ENCODE data around the gene RRP36. TPM values are rescaled to one million over a fixed set of nuclear protein-coding genes. Genes with fewer than 3 reads are reported as not detected.

RRP36 gene
- polyA plus RNA-seq, 3 donors, result 26.6 to 52.5 (median 43.3) TPM

DNA sequence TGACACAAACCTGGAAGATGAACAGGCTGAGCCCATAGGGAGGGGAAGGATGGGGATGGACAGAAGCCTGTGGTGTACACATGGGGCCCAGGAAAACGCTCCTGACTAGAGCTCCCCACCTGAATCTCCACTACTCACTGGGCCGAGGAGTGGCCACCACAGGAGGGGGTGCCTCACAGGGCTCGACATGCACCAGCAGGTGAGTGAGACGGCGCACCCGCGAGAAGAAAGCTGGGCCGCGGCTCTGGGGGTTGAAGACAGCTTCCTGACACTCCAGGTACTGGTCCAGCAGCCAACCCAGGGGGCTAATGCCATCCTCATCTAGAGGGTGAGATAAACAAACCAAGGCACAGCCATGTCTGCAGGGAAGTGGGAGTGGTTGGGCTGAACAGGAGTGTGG lies 21.9 kb downstream of the RRP36 start:
- TF ChIP-seq, protein P1, sequence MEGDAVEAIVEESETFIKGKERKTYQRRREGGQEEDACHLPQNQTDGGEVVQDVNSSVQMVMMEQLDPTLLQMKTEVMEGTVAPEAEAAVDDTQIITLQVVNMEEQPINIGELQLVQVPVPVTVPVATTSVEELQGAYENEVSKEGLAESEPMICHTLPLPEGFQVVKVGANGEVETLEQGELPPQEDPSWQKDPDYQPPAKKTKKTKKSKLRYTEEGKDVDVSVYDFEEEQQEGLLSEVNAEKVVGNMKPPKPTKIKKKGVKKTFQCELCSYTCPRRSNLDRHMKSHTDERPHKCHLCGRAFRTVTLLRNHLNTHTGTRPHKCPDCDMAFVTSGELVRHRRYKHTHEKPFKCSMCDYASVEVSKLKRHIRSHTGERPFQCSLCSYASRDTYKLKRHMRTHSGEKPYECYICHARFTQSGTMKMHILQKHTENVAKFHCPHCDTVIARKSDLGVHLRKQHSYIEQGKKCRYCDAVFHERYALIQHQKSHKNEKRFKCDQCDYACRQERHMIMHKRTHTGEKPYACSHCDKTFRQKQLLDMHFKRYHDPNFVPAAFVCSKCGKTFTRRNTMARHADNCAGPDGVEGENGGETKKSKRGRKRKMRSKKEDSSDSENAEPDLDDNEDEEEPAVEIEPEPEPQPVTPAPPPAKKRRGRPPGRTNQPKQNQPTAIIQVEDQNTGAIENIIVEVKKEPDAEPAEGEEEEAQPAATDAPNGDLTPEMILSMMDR (IDR thresholded peaks at IDR 0.05), result no peak
- Histone ChIP-seq H3K4me1 (ENCODE audit: control insufficient read depth in 1 of 2, insufficient read depth in 2 of 2, low read length in 2 of 2) (no peaks in the 10 kb centered on the region), H3K36me3 (replicated peaks in 1 of 2; ENCODE audit: control insufficient read depth in 1 of 2, insufficient read depth in 2 of 2, low read length in 2 of 2) (peaks cover 47 to 77% of the 10 kb centered on the region in 2 donors), H4K20me1 (ENCODE audit: insufficient read depth, low read length) (no peaks in the 10 kb centered on the region), H3K9ac (ENCODE audit: insufficient read depth, low read length, poor library complexity, severe bottlenecking) (no peak overlapping the region), H3K27me3 (ENCODE audit: control insufficient read depth in 2 of 2, insufficient read depth in 2 of 2, low read length in 2 of 2) (no peaks in the 10 kb centered on the region), H3K4me3 (replicated peaks in 1 of 3; ENCODE audit: low read depth in 2 of 3, low read length in 3 of 3) (no peak overlapping the region), H3K27ac (ENCODE audit: low read depth in 1 of 2, low read length in 2 of 2) (no peak overlapping the region), H2AFZ (ENCODE audit: insufficient read depth, low read depth, low read length, poor library complexity, severe bottlenecking) (no peak overlapping the region), H3K4me2 (replicated peaks; ENCODE audit: extremely low read depth, low read length, poor library complexity, severe bottlenecking) (no peak overlapping the region), H3K9me3 (replicated peaks in 1 of 2; ENCODE audit: control insufficient read depth in 1 of 2, insufficient read depth in 1 of 2, low read length in 2 of 2) (no peaks in the 10 kb centered on the region), H3K79me2 (ENCODE audit: insufficient read depth, low read length) (no peaks in the 10 kb centered on the region)
- Mint-ChIP-seq H3K9me3 (peaks cover 0 to 2% (median 0%) of the 10 kb centered on the region in 7 donors), H3K27me3 (ENCODE audit: low read depth in 3 of 3) (peaks cover 0 to 5% (median 0%) of the 10 kb centered on the region in 3 donors), H3K36me3 (peaks cover 68 to 92% of the 10 kb centered on the region in 2 donors), H3K27ac (peak overlapping the region in 2 of 7 donors; percentile 18 to 27), H3K4me3 (no peak overlapping the region), H3K4me1 (no peaks in the 10 kb centered on the region)
- intact Hi-C loops (cut with micrococcal nuclease), result no loop called here
- WGBS (ENCODE audit: insufficient coverage), result 95% methylated on average over 8 of the region's 9 CpGs
- DNase-seq, result no peak

GRCh38 chr6:43045371-43045930 lies 24.0 kb downstream of the RRP36 start:
- H3K9me3 ChIP-seq (replicated peaks in 1 of 2; ENCODE audit: control insufficient read depth in 1 of 2, insufficient read depth in 1 of 2, low read length in 2 of 2), result no peaks in the 10 kb centered on the region
- Mint-ChIP-seq H3K27ac (peak overlapping the region in 1 of 7 donors; percentile 26), H3K36me3 (peaks cover 65 to 90% of the 10 kb centered on the region in 2 donors), H3K4me1 (peaks cover under 1% of the 10 kb centered on the region), H3K27me3 (ENCODE audit: low read depth in 3 of 3) (peaks cover 0 to 3% (median 0%) of the 10 kb centered on the region in 3 donors), H3K9me3 (peaks cover 0 to 2% (median 0%) of the 10 kb centered on the region in 7 donors), H3K4me3 (no peak overlapping the region)
- no peaks in the 10 kb centered on the region for H3K79me2 ChIP-seq (ENCODE audit: insufficient read depth, low read length)
- H4K20me1 ChIP-seq (ENCODE audit: insufficient read depth, low read length), result no peaks in the 10 kb centered on the region
- H3K4me3 ChIP-seq (replicated peaks in 1 of 3; ENCODE audit: low read depth in 2 of 3, low read length in 3 of 3), result no peak overlapping the region
- H3K27me3 ChIP-seq (ENCODE audit: control insufficient read depth in 2 of 2, insufficient read depth in 2 of 2, low read length in 2 of 2), result no peaks in the 10 kb centered on the region
- TF ChIP-seq, protein P1 (IDR thresholded peaks at IDR 0.05), result no peak
- WGBS (ENCODE audit: insufficient coverage), result 100% methylated on average over 10 of the region's 11 CpGs
- no peak overlapping the region for H2AFZ ChIP-seq (ENCODE audit: insufficient read depth, low read depth, low read length, poor library complexity, severe bottlenecking)
- no peak overlapping the region for H3K9ac ChIP-seq (ENCODE audit: insufficient read depth, low read length, poor library complexity, severe bottlenecking)
- H3K36me3 ChIP-seq (replicated peaks in 1 of 2; ENCODE audit: control insufficient read depth in 1 of 2, insufficient read depth in 2 of 2, low read length in 2 of 2), result peaks cover 51 to 77% of the 10 kb centered on the region in 2 donors
- DNase-seq, result no peak
- intact Hi-C loops (cut with micrococcal nuclease), result no loop called here
- H3K4me1 ChIP-seq (ENCODE audit: control insufficient read depth in 1 of 2, insufficient read depth in 2 of 2, low read length in 2 of 2), result no peaks in the 10 kb centered on the region
- H3K27ac ChIP-seq (ENCODE audit: low read depth in 1 of 2, low read length in 2 of 2), result no peak overlapping the region
- no peak overlapping the region for H3K4me2 ChIP-seq (replicated peaks; ENCODE audit: extremely low read depth, low read length, poor library complexity, severe bottlenecking)
